OCI-LY3 (cell line): Measurements from ENCODE around the gene LRP1B.

Experiments
- EZH2phosphoT487 ChIP-seq: fragments of 200-600 bp; shearing (Covaris generic); IDR thresholded peaks from 2 replicates; pipeline ENCODE4 v1.6.1; 2018; ENCODE audit warnings: antibody characterized with exemption, mixed run types, low read depth
- TF ChIP-seq, protein P1 (sequence below): fragments of 200-600, 300-600 bp; sonication (generic); IDR thresholded peaks from 2 replicates; pipeline ENCODE4 v1.5.1; 2014; ENCODE audit warnings: antibody characterized with exemption, low read length, low read depth

- TF ChIP-seq, protein P1, sequence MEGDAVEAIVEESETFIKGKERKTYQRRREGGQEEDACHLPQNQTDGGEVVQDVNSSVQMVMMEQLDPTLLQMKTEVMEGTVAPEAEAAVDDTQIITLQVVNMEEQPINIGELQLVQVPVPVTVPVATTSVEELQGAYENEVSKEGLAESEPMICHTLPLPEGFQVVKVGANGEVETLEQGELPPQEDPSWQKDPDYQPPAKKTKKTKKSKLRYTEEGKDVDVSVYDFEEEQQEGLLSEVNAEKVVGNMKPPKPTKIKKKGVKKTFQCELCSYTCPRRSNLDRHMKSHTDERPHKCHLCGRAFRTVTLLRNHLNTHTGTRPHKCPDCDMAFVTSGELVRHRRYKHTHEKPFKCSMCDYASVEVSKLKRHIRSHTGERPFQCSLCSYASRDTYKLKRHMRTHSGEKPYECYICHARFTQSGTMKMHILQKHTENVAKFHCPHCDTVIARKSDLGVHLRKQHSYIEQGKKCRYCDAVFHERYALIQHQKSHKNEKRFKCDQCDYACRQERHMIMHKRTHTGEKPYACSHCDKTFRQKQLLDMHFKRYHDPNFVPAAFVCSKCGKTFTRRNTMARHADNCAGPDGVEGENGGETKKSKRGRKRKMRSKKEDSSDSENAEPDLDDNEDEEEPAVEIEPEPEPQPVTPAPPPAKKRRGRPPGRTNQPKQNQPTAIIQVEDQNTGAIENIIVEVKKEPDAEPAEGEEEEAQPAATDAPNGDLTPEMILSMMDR = no peak
- TF ChIP-seq EZH2phosphoT487 = no peak
Observed at GRCh38 chr2:140551287-140551686, 1579.5 kb downstream of the LRP1B start.
